PFSK-1 (cell line): Measurements from ENCODE around the gene PTDSS2.

Experiments
- FOXP2 ChIP-seq: optimal IDR thresholded peaks from 2 replicates; pipeline ENCODE3; 2011; ENCODE audit warnings: borderline replicate concordance, control low read depth, inconsistent platforms; ENCODE audit not compliant: insufficient read depth; ENCODE audit errors: extremely low read length, extremely low read depth
- POLR2AphosphoS5 ChIP-seq: IDR thresholded peaks from 2 replicates; pipeline ENCODE4 v1.6.1; 2012; ENCODE audit warnings: low read depth, mild to moderate bottlenecking, control low read depth, low read length, moderate library complexity
- REST ChIP-seq, 2 experiments: IDR thresholded peaks; 2 replicates each; pipeline versions ENCODE4 v1.6.1 to v1.8.0; 2011 to 2012; ENCODE audit warnings: low read depth in 2 of 2, low read length in 2 of 2, control low read depth in 1 of 2, inconsistent platforms in 1 of 2, mild to moderate bottlenecking in 1 of 2, moderate library complexity in 1 of 2; ENCODE audit not compliant: insufficient read depth in 1 of 2
- SIN3A ChIP-seq: IDR thresholded peaks from 2 replicates; pipeline ENCODE4 v1.6.1; 2012; ENCODE audit warnings: mild to moderate bottlenecking, low read length, moderate library complexity, borderline replicate concordance; ENCODE audit not compliant: insufficient read depth
- TAF1 ChIP-seq: IDR thresholded peaks from 2 replicates; pipeline ENCODE4 v1.6.1; 2012; ENCODE audit warnings: low read length, control low read depth, borderline replicate concordance; ENCODE audit not compliant: insufficient read depth

PTDSS2 gene

GRCh38 chr11:499201-500076 lies 49.4 kb downstream of the PTDSS2 start:
- TF ChIP-seq SIN3A (no peak), REST (IDR thresholded peaks at IDR 0.05; ENCODE audit: insufficient read depth in 1 of 2, low read depth in 2 of 2, low read length in 2 of 2) (no peak), POLR2AphosphoS5 (no peak), TAF1 (no peak), FOXP2 (no peak)

GRCh38 chr11:501001-501682 lies 51.1 kb downstream of the PTDSS2 start:
- TF ChIP-seq REST (IDR thresholded peaks at IDR 0.05; ENCODE audit: insufficient read depth in 1 of 2, low read depth in 2 of 2, low read length in 2 of 2) (no peak), SIN3A (no peak), FOXP2 (no peak), POLR2AphosphoS5 (no peak), TAF1 (no peak)

- TF ChIP-seq REST (IDR thresholded peaks at IDR 0.05; ENCODE audit: insufficient read depth in 1 of 2, low read depth in 2 of 2, low read length in 2 of 2): no peak
- no peak for TF ChIP-seq TAF1
- TF ChIP-seq FOXP2: no peak
- no peak for TF ChIP-seq POLR2AphosphoS5
- TF ChIP-seq SIN3A: no peak
Measured at GRCh38 chr11:501683-502287, 51.7 kb downstream of the PTDSS2 start.

GRCh38 chr11:502288-503178 lies 52.5 kb downstream of the PTDSS2 start:
- TF ChIP-seq TAF1 (no peak), FOXP2 (no peak), SIN3A (no peak), POLR2AphosphoS5 (no peak), REST (IDR thresholded peaks at IDR 0.05; ENCODE audit: insufficient read depth in 1 of 2, low read depth in 2 of 2, low read length in 2 of 2) (no peak)
